Breast epithelium (tissue), 4 donors: ENCODE measurements around the gene ENOX1. TPM values are rescaled to one million over a fixed set of nuclear protein-coding genes. Genes with fewer than 3 reads are reported as not detected.

Experiments
- DNase-seq, 2 donors: peaks; one replicate each; pipeline ENCODE4 v3.0.0-alpha.2; 2019; ENCODE audit warnings: low spot score in 2 of 2
- H3K27ac ChIP-seq, 2 donors: fragments of 200-600 bp; sonication (generic) in 1 of 2; one replicate each; pipeline ENCODE4 v1.5.1; 2016 to 2019; ENCODE audit warnings: mild to moderate bottlenecking in 1 of 2
- H3K27me3 ChIP-seq, 2 donors: fragments of 200-600 bp; sonication (generic) in 1 of 2; one replicate each; pipeline versions ENCODE4 v1.5.1 to v1.6.0; 2017 to 2019; ENCODE audit warnings: control low read depth in 1 of 2, mild to moderate bottlenecking in 1 of 2
- H3K36me3 ChIP-seq: fragments of 200-600 bp; one replicate; pipeline ENCODE4 v1.5.1; 2019
- H3K4me1 ChIP-seq, 2 donors: fragments of 200-600 bp; sonication (generic); one replicate each; pipeline ENCODE4 v1.5.1; 2016 to 2019; ENCODE audit warnings: control low read depth in 1 of 2
- H3K4me3 ChIP-seq, 3 donors: fragments of 200-600 bp; sonication (generic); 1 replicate in 2 of 3; 2 replicates in 1 of 3; pipeline ENCODE4 v1.5.1; 2016 to 2019; ENCODE audit warnings: mild to moderate bottlenecking in 3 of 3, moderate library complexity in 2 of 3
- H3K9me3 ChIP-seq, 2 donors: fragments of 200-600 bp; sonication (generic) in 1 of 2; one replicate each; pipeline ENCODE4 v1.5.1; 2016 to 2019; ENCODE audit warnings: control low read depth in 1 of 2
- POLR2A ChIP-seq: fragments of 450-650 bp; IDR thresholded peaks from one replicate; pipeline ENCODE4 v1.6.1; 2016; ENCODE audit warnings: antibody characterized with exemption, mild to moderate bottlenecking, moderate library complexity
- POLR2AphosphoS5 ChIP-seq, 3 donors: sonication (generic); formaldehyde crosslinking; IDR thresholded peaks; one replicate each; pipeline ENCODE4 v1.6.1; 2017; ENCODE audit warnings: antibody characterized with exemption in 3 of 3
- intact Hi-C: fragments of 100-400 bp; cut with DNase I; formaldehyde crosslinking; loops from one replicate; pipeline ENCODE4 v1.15.1; 2023; ENCODE audit warnings: low total_unique reads
- total RNA-seq, 3 donors: library from RNA; depleted of rRNA; stranded (reverse); fragments of >200 nt; gene quantifications; one replicate each; pipeline ENCODE4 v1.1.0, GENCODE V29; 2016
- TF ChIP-seq, protein P1 (sequence below), 3 donors: fragments of 450-650 bp; IDR thresholded peaks; one replicate each; pipeline ENCODE4 v1.5.1; 2016 to 2017; ENCODE audit warnings: antibody characterized with exemption in 3 of 3, mild to moderate bottlenecking in 3 of 3, moderate library complexity in 3 of 3

The ENOX1 gene
- total RNA-seq, 3 donors from 2014 or later = 1.9 to 2.3 (median 2.0) TPM

DNA sequence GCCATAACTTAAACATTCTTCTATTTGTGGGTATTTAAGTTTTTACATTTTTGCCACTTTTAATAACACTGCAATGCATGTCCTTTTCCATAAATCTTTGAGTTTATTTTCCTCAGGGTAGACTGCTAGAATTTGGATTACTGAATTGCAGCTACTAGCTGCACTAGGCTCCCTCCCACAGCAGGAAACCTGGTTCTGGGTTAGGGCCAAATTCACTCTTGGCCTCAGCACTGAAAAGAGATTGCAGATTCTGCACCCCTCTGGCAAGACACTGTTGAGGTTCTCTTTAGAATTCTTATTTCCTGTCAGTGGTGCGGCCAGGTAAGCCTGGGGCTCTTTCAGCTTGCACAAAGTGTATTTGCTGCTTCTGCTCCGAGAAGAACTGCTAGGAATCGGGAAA is 155.7 kb downstream of the ENOX1 start:
- Histone ChIP-seq H3K4me3 (no peak overlapping the region), H3K27ac (no peak overlapping the region), H3K27me3 (no peaks in the 10 kb centered on the region), H3K36me3 (no peaks in the 10 kb centered on the region), H3K9me3 (no peaks in the 10 kb centered on the region), H3K4me1 (no peaks in the 10 kb centered on the region)
- intact Hi-C loops = no loop called here
- TF ChIP-seq POLR2AphosphoS5 (IDR thresholded peaks at IDR 0.05) (no peak), POLR2A (no peak)
- TF ChIP-seq, protein P1, sequence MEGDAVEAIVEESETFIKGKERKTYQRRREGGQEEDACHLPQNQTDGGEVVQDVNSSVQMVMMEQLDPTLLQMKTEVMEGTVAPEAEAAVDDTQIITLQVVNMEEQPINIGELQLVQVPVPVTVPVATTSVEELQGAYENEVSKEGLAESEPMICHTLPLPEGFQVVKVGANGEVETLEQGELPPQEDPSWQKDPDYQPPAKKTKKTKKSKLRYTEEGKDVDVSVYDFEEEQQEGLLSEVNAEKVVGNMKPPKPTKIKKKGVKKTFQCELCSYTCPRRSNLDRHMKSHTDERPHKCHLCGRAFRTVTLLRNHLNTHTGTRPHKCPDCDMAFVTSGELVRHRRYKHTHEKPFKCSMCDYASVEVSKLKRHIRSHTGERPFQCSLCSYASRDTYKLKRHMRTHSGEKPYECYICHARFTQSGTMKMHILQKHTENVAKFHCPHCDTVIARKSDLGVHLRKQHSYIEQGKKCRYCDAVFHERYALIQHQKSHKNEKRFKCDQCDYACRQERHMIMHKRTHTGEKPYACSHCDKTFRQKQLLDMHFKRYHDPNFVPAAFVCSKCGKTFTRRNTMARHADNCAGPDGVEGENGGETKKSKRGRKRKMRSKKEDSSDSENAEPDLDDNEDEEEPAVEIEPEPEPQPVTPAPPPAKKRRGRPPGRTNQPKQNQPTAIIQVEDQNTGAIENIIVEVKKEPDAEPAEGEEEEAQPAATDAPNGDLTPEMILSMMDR (IDR thresholded peaks at IDR 0.05) = no peak
- no peak for DNase-seq

DNA sequence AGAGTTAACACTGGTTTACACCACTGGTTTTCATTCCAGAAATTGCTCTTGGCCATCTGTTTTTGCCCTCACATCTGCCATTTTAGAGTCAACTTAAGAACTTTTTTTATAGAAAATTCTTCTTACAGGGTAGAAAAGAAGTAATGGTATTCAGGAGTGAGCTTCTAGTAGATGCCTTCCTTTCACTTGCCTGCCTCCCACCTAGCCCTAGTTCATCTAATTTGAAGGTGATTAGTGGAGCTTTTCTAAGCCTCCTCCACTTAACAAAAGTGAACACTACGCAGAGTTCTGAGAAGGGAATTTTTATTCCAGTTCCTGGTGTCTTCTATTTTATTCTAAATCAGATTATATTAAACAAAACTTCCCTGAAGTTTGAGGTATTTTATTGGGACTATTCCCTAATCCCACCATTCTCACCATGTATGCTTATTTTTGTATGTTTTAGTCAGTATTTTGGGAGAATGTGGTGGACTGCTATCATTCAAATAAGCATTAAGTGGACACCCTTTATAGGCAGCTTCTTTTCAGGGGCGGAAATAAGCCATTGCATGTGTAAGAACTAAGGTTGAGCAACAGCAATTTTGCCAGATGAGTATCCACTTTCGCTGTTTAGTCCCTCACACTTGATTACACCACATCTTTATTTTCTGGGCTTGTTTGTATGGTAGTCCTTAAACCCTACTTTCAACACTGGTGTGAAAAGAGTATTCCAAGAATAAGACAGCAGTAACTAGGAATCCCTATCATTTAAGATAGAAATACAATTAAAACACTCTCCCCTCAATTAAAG is 156.9 kb downstream of the ENOX1 start:
- no peak for DNase-seq
- H3K4me3 ChIP-seq = no peak overlapping the region
- no peaks in the 10 kb centered on the region for H3K27me3 ChIP-seq
- TF ChIP-seq POLR2A (no peak), POLR2AphosphoS5 (IDR thresholded peaks at IDR 0.05) (no peak)
- TF ChIP-seq, protein P1 (IDR thresholded peaks at IDR 0.05) = no peak
- no peaks in the 10 kb centered on the region for H3K36me3 ChIP-seq
- no peaks in the 10 kb centered on the region for H3K9me3 ChIP-seq
- H3K4me1 ChIP-seq = no peaks in the 10 kb centered on the region
- no peak overlapping the region for H3K27ac ChIP-seq
- intact Hi-C loops = no loop called here

DNA sequence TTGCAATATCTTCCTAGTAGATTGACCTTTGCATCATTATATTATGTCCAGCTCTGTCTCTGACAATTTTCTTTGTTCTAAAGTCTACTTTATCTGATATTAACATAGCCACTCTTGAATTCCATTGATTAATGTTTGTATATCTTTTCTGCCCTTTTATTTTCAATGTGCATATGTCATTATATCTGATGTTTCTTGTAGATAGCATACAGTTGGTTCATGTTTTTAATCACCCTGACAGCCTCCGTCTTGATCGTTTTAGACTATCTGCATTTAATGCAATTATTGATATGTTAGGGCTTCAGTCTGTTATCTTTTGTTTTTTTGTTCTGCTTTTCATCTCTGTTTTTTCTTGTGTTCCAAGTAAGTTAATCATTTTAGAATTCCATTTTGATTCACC is 159.8 kb downstream of the ENOX1 start:
- Histone ChIP-seq H3K9me3 (no peaks in the 10 kb centered on the region), H3K4me1 (no peaks in the 10 kb centered on the region), H3K36me3 (no peaks in the 10 kb centered on the region), H3K27ac (no peak overlapping the region), H3K27me3 (no peaks in the 10 kb centered on the region), H3K4me3 (no peak overlapping the region)
- intact Hi-C loops = no loop called here
- TF ChIP-seq POLR2AphosphoS5 (IDR thresholded peaks at IDR 0.05) = no peak
- TF ChIP-seq POLR2A = no peak
- TF ChIP-seq, protein P1 (IDR thresholded peaks at IDR 0.05) = no peak
- no peak for DNase-seq

DNA sequence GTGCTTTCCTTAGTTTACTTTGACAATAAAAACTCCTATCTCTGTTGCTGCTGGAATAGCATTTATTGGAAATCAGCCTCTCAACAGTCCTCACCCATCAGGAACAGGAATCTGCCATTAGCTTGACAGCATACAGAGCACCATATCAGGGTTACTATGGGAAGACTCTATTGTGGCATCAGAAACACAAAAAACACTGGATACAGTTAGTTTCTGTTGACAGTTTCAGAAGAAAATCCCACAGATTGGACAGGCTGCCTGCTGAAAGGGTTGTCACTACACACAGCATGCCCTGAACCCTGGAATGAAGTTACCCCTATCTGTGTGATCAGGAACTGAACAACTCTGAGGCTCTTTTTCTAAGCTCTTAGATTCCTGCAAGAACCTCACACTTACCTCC is 172.7 kb downstream of the ENOX1 start:
- intact Hi-C loops = no loop called here
- DNase-seq = no peak
- Histone ChIP-seq H3K27me3 (no peaks in the 10 kb centered on the region), H3K4me3 (no peak overlapping the region), H3K36me3 (no peaks in the 10 kb centered on the region), H3K27ac (no peak overlapping the region), H3K4me1 (no peaks in the 10 kb centered on the region), H3K9me3 (no peaks in the 10 kb centered on the region)
- TF ChIP-seq POLR2AphosphoS5 (IDR thresholded peaks at IDR 0.05) (no peak), POLR2A (no peak)
- TF ChIP-seq, protein P1 (IDR thresholded peaks at IDR 0.05) = no peak
